Right lobe of liver (tissue), 4 donors: ENCODE results near the gene SEPTIN1.

Experiments used
- CTCF ChIP-seq, 4 donors: fragments of 200-600 bp in 3 of 4; fragments of 450-650 bp in 1 of 4; IDR thresholded peaks; one replicate each; pipeline versions ENCODE4 v1.5.1 to v1.8.0; 2016 to 2022; ENCODE audit warnings: antibody characterized with exemption in 4 of 4, mild to moderate bottlenecking in 2 of 4
- POLR2A ChIP-seq: fragments of 450-650 bp; IDR thresholded peaks from one replicate; pipeline ENCODE4 v1.6.1; 2017; ENCODE audit warnings: antibody characterized with exemption, mild to moderate bottlenecking
- donor health status: DM: no; HTN: no; CAD: no.
- donor health status: DM: no; HTN: no; CAD: no.
- donor health status: DM: no; HTN: yes; CAD: no.

- TF ChIP-seq CTCF (IDR thresholded peaks at IDR 0.05) (no peak), POLR2A (no peak)
Measured at GRCh38 chr16:30351001-30351441, 31.3 kb downstream of the SEPTIN1 start.
